Fibroblast of lung (primary cell): ENCODE data around the gene VPS13D. TPM values are rescaled to one million over a fixed set of nuclear protein-coding genes. Genes with fewer than 3 reads are reported as not detected.

ENCODE experiments used
- DNase-seq, 2 donors: peaks; one replicate each; pipeline versions ENCODE4 v3.0.0 to v3.0.0-alpha.2; 2010; ENCODE audit warnings: low read depth in 2 of 2
- H2AFZ ChIP-seq: 2 replicates; pipeline ENCODE4 v1.5.1; 2012; ENCODE audit warnings: low read length, control low read depth, inconsistent platforms
- H3K27ac ChIP-seq: 2 replicates; pipeline ENCODE4 v1.5.1; 2011; ENCODE audit warnings: low read length, control low read depth; ENCODE audit not compliant: insufficient read depth
- H3K27me3 ChIP-seq: 2 replicates; pipeline ENCODE4 v1.5.1; 2011; ENCODE audit warnings: mild to moderate bottlenecking, low read length; ENCODE audit not compliant: control insufficient read depth, insufficient read depth
- H3K36me3 ChIP-seq: 2 replicates; pipeline ENCODE4 v1.5.1; 2011; ENCODE audit warnings: low read length; ENCODE audit not compliant: control insufficient read depth, insufficient read depth
- H3K4me1 ChIP-seq: 2 replicates; pipeline ENCODE4 v1.5.1; 2011; ENCODE audit warnings: low read length; ENCODE audit not compliant: control insufficient read depth, insufficient read depth; ENCODE audit errors: extremely low read depth
- H3K4me2 ChIP-seq: 2 replicates; pipeline ENCODE4 v1.5.1; 2011; ENCODE audit warnings: low read length, control low read depth; ENCODE audit not compliant: insufficient read depth; ENCODE audit errors: extremely low read depth
- H3K4me3 ChIP-seq, 4 experiments: fragments of 200-600 bp in 1 of 4; sonication (generic) in 1 of 4; replicated peaks in 1 of 4; 2 replicates each; pipeline ENCODE4 v1.5.1; 2011 to 2016; ENCODE audit warnings: low read length in 4 of 4, low read depth in 3 of 4, mild to moderate bottlenecking in 3 of 4, control low read depth in 2 of 4, inconsistent platforms in 1 of 4, mixed read lengths in 1 of 4; ENCODE audit not compliant: insufficient read depth in 1 of 4; ENCODE audit errors: control extremely low read depth in 1 of 4
- H3K79me2 ChIP-seq: 2 replicates; pipeline ENCODE4 v1.5.1; 2012; ENCODE audit warnings: mild to moderate bottlenecking, low read length, inconsistent platforms; ENCODE audit not compliant: control insufficient read depth, insufficient read depth
- H3K9ac ChIP-seq: 2 replicates; pipeline ENCODE4 v1.5.1; 2011; ENCODE audit warnings: mild to moderate bottlenecking, low read length, control low read depth; ENCODE audit not compliant: insufficient read depth
- H3K9me3 ChIP-seq: 2 replicates; pipeline ENCODE4 v1.5.1; 2012; ENCODE audit warnings: low read depth, low read length; ENCODE audit not compliant: control insufficient read depth, insufficient read depth
- H4K20me1 ChIP-seq: 2 replicates; pipeline ENCODE4 v1.5.1; 2011; ENCODE audit warnings: low read length; ENCODE audit not compliant: control insufficient read depth, insufficient read depth; ENCODE audit errors: extremely low read depth
- EZH2 ChIP-seq: IDR thresholded peaks from 2 replicates; pipeline ENCODE4 v1.5.1; 2012; ENCODE audit warnings: low read length, control low read depth, mild to moderate bottlenecking; ENCODE audit errors: missing control alignments
- polyA plus RNA-seq, 2 donors: library from polyadenylated mRNA; depleted of rRNA in 1 of 2; stranded (reverse) in 1 of 2; unstranded in 1 of 2; fragments of >200 nt; gene quantifications; 2 replicates each; pipeline ENCODE4 v1.2.1, GENCODE V29; 2011 to 2012; ENCODE audit warnings: missing spikeins in 1 of 2
- total RNA-seq: library from RNA; depleted of rRNA; stranded (reverse); fragments of >200 nt; gene quantifications from 2 replicates; pipeline ENCODE4 v1.2.1, GENCODE V29; 2014
- TF ChIP-seq, protein P1 (sequence below), 2 donors: IDR thresholded peaks in 1 of 2; conservative IDR thresholded peaks in 1 of 2; 1 replicate in 1 of 2; 2 replicates in 1 of 2; pipeline ENCODE4 v1.5.1; 2011 to 2012; ENCODE audit warnings: low read length in 2 of 2, control low read depth in 1 of 2, inconsistent platforms in 1 of 2, low read depth in 1 of 2, mild to moderate bottlenecking in 1 of 2

Gene VPS13D
- total and polyA plus RNA-seq, 2 donors (not counting 1 experiment from before 2014, with no cell fraction given), result 14.6 to 40.0 TPM

GRCh38 chr1:12552111-12552888 is 322.5 kb downstream of the VPS13D start:
- Histone ChIP-seq H3K36me3 (no peaks in the 10 kb centered on the region), H3K9ac (no peak overlapping the region)

DNA sequence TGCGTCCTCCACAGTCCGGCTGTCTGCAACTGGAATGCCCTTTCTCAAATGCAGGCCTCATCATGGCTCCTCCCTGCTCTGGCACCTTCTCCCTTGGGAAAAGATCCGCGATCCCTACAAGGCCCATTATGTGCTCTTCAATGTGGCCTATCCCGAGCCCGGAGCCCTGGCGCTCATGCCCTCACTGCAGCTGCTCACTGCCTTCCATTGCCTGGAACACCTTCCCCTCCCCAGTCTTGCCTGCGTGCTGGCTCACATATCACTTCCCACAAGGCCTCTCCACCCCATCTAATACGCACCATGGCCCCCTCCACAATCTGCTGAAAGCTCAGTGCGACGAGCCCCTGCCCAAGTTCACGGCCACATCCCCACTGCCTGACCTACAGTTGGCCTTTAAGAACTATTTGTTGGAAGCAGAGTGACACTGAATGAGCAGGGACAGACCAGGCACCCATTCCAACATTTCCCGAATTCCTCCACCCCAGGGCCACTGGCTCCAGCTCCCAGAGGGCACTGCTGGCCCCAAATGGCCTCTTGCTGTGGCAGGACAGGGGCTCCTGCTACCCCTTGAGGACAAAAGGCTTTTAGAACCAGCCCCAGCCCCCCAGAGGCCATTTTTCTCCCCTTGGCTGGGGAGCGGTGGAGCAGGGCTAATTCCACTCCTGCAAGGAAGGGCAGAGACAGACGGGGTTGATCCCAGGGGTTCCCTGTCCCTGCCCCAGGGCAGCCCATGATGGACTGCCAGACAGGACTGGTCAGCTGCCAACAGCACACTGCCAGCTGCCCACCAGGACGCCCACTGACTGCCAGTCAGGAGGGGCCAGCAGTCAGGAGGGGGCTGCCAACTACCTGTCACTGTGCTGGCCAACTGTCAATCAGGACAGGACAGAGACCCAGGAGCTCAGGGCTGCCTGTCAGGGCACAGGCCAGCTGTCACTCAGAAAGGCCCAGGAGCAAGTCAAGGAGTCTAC is 323.4 kb downstream of the VPS13D start:
- Histone ChIP-seq H3K9me3 (no peaks in the 10 kb centered on the region), H3K27ac (no peak overlapping the region), H3K27me3 (no peaks in the 10 kb centered on the region), H2AFZ (no peak overlapping the region), H3K36me3 (no peaks in the 10 kb centered on the region), H3K79me2 (no peaks in the 10 kb centered on the region), H4K20me1 (no peaks in the 10 kb centered on the region), H3K4me2 (no peak overlapping the region), H3K9ac (no peak overlapping the region), H3K4me1 (peaks cover 18% of the 10 kb centered on the region), H3K4me3 (no peak overlapping the region)
- TF ChIP-seq, protein P1, sequence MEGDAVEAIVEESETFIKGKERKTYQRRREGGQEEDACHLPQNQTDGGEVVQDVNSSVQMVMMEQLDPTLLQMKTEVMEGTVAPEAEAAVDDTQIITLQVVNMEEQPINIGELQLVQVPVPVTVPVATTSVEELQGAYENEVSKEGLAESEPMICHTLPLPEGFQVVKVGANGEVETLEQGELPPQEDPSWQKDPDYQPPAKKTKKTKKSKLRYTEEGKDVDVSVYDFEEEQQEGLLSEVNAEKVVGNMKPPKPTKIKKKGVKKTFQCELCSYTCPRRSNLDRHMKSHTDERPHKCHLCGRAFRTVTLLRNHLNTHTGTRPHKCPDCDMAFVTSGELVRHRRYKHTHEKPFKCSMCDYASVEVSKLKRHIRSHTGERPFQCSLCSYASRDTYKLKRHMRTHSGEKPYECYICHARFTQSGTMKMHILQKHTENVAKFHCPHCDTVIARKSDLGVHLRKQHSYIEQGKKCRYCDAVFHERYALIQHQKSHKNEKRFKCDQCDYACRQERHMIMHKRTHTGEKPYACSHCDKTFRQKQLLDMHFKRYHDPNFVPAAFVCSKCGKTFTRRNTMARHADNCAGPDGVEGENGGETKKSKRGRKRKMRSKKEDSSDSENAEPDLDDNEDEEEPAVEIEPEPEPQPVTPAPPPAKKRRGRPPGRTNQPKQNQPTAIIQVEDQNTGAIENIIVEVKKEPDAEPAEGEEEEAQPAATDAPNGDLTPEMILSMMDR (conservative IDR thresholded peaks at IDR 0.05 in 1 of 2, IDR thresholded peaks at IDR 0.05 in 1 of 2; ENCODE audit: low read depth in 1 of 2, low read length in 2 of 2), result no peak
- TF ChIP-seq EZH2, result no peak
- no peak for DNase-seq

More at GRCh38 chr1:12552111-12552888, 322.5 kb downstream of the VPS13D start:
- H4K20me1 ChIP-seq, result no peaks in the 10 kb centered on the region
- no peak overlapping the region for H3K4me2 ChIP-seq
- no peak overlapping the region for H3K27ac ChIP-seq
- H3K79me2 ChIP-seq, result no peaks in the 10 kb centered on the region
- no peaks in the 10 kb centered on the region for H3K27me3 ChIP-seq
- H2AFZ ChIP-seq, result no peak overlapping the region
- TF ChIP-seq EZH2, result no peak
- TF ChIP-seq, protein P1 (conservative IDR thresholded peaks at IDR 0.05 in 1 of 2, IDR thresholded peaks at IDR 0.05 in 1 of 2; ENCODE audit: low read depth in 1 of 2, low read length in 2 of 2), result no peak
- peaks cover 18% of the 10 kb centered on the region for H3K4me1 ChIP-seq
- no peaks in the 10 kb centered on the region for H3K9me3 ChIP-seq
- DNase-seq, result no peak
- no peak overlapping the region for H3K4me3 ChIP-seq

GRCh38 chr1:12553963-12554362 is 324.1 kb downstream of the VPS13D start:
- H3K4me1 ChIP-seq, result peaks cover 18% of the 10 kb centered on the region
- H2AFZ ChIP-seq, result no peak overlapping the region
- no peaks in the 10 kb centered on the region for H3K27me3 ChIP-seq
- DNase-seq, result no peak
- no peaks in the 10 kb centered on the region for H3K79me2 ChIP-seq
- H3K9ac ChIP-seq, result no peak overlapping the region
- no peaks in the 10 kb centered on the region for H3K9me3 ChIP-seq
- no peak overlapping the region for H3K4me2 ChIP-seq
- no peaks in the 10 kb centered on the region for H3K36me3 ChIP-seq
- H4K20me1 ChIP-seq, result no peaks in the 10 kb centered on the region
- H3K27ac ChIP-seq, result no peak overlapping the region
- H3K4me3 ChIP-seq, result no peak overlapping the region
- TF ChIP-seq EZH2, result no peak
- TF ChIP-seq, protein P1 (conservative IDR thresholded peaks at IDR 0.05 in 1 of 2, IDR thresholded peaks at IDR 0.05 in 1 of 2; ENCODE audit: low read depth in 1 of 2, low read length in 2 of 2), result no peak
